Heart right ventricle (tissue), 16 donors: ENCODE results near the gene PCBP3. TPM values are rescaled to one million over a fixed set of nuclear protein-coding genes. Genes with fewer than 3 reads are reported as not detected.

Experiments
- ATAC-seq, 8 donors: fragments of 200-7000 bp; cut with Tn5 transposase; one replicate each; pipeline ENCODE4 v1.9.1; 2020; ENCODE audit warnings: mild to moderate bottlenecking in 8 of 8, moderate library complexity in 8 of 8, moderate number of reproducible peaks in 1 of 8
- DNase-seq, 2 donors: peaks; one replicate each; pipeline ENCODE4 v3.0.0-alpha.2; 2020
- H3K27ac ChIP-seq, 10 donors: fragments of 200-600 bp; sonication (generic) in 2 of 10; one replicate each; pipeline versions ENCODE4 v1.5.0 to v1.8.0; 2020 to 2022; ENCODE audit warnings: mild to moderate bottlenecking in 3 of 10
- H3K27me3 ChIP-seq, 7 donors: fragments of 200-600 bp; one replicate each; pipeline ENCODE4 v1.8.0; 2021 to 2022; ENCODE audit warnings: mild to moderate bottlenecking in 2 of 7
- H3K36me3 ChIP-seq, 9 donors: fragments of 200-600 bp; sonication (generic) in 1 of 9; one replicate each; pipeline versions ENCODE4 v1.5.0 to v1.8.0; 2020 to 2022; ENCODE audit warnings: mild to moderate bottlenecking in 2 of 9
- H3K4me1 ChIP-seq, 9 donors: fragments of 200-600 bp; sonication (generic) in 1 of 9; one replicate each; pipeline versions ENCODE4 v1.5.0 to v1.8.0; 2020 to 2022; ENCODE audit warnings: mild to moderate bottlenecking in 4 of 9
- H3K4me3 ChIP-seq, 10 donors: fragments of 200-600 bp; sonication (generic) in 2 of 10; one replicate each; pipeline versions ENCODE4 v1.5.0 to v1.8.0; 2020 to 2022; ENCODE audit warnings: mild to moderate bottlenecking in 7 of 10, moderate library complexity in 2 of 10
- H3K9me3 ChIP-seq, 11 donors: fragments of 200-600 bp in 10 of 11; sonication (generic) in 2 of 11; one replicate each; pipeline versions ENCODE4 v1.5.0 to v1.8.0; 2013 to 2022; ENCODE audit warnings: mild to moderate bottlenecking in 2 of 11, control low read depth in 1 of 11, moderate library complexity in 1 of 11
- CTCF ChIP-seq, 9 donors: fragments of 200-600 bp; sonication (generic) in 2 of 9; IDR thresholded peaks; one replicate each; pipeline versions ENCODE4 v1.5.0 to v1.8.0; 2021 to 2022; ENCODE audit warnings: antibody characterized with exemption in 9 of 9, mild to moderate bottlenecking in 5 of 9, moderate library complexity in 1 of 9
- WGBS, 2 donors: extraction: QIAGEN DNeasy Blood & Tissue Kit; methylation state at CpG; one replicate each; pipeline ENCODE4 v1.1.7; 2013; ENCODE audit warnings: inconsistent platforms in 1 of 2; 5-methylcytosine and 5-hydroxymethylcytosine counted together
- intact Hi-C, 10 donors: fragments of 100-400 bp; cut with DNase I; formaldehyde crosslinking; loops; one replicate each; pipeline versions ENCODE4 v1.11.1 to v1.14.2; 2022
- polyA plus RNA-seq, 2 donors: library from polyadenylated mRNA; stranded (reverse); fragments of 200-250 nt; gene quantifications; one replicate each; pipeline ENCODE4 v1.2.3, GENCODE V29; 2013
- total RNA-seq, 10 donors: library from RNA; stranded (reverse); fragmentation: NEBNext Ultra II Directional in 3 of 10; extraction: Animal tissue kit (Norgen Biotek cat#: 25700) in 3 of 10; gene quantifications; one replicate each; pipeline versions ENCODE4 v1.2.1 to v1.2.4, GENCODE V29; 2021 to 2023
- donor health status: Arrhythmogenic right ventricular cardiomyopathy.
- donor health status: ischemic (EF 13 %, LVEDD 7.1; RV severe dilation, severe dysfunction).
- donor health status: healthy with polysubstance abuse.
- donor health status: DM: no; HTN: yes; CAD: no.
- donor health status: DM: no; HTN: no; CAD: no.
- donor health status: ischemic (EF 25% LVEDD 6.9; RV normal size, moderate dysfunction).
- donor health status: ischemic (EF 25% LVEDD 5.7; RV mildly dilated, moderate dysfunction).
- donor health status: healthy.
- donor health status: DM: yes; HTN: yes; CAD: no.
- donor health status: Ischemic cardiomyopathy.
- donor health status: ischemic (EF 35%, LVEDD 5.7; RV mildly dilated, moderate dysfunction).
- donor health status: nonischemic (EF 11% LVEDD 7.7; RV severe dilation, severe dysfunction).
- donor health status: DM: yes; HTN: yes; CAD: no.
- donor health status: PGD.
- donor health status: ischemic (EF 29% LVEDD 5.4; RV normal size, mild dysfunction).
- donor health status: nonischemic (EF 23%, LVEDD 6.1; RV moderate dilation, normal function).

The PCBP3 gene
- total and polyA plus RNA-seq, 12 donors, result 0.25 to 11.3 (median 1.2) TPM

- DNase-seq, result no peak
- Histone ChIP-seq H3K27ac (no peak overlapping the region), H3K9me3 (no peaks in the 10 kb centered on the region), H3K4me1 (peaks cover 0 to 9% (median 0%) of the 10 kb centered on the region in 9 donors), H3K4me3 (no peak overlapping the region), H3K36me3 (no peaks in the 10 kb centered on the region), H3K27me3 (peaks cover 0 to 5% (median 0%) of the 10 kb centered on the region in 7 donors)
- intact Hi-C loops, result loop anchor here in 4 of 10 donors (10.0 kb wide), 2 partner anchors 102 to 372 kb away; no protein-coding TSS in a partner anchor
- no peak for TF ChIP-seq CTCF (IDR thresholded peaks at IDR 0.05)
- ATAC-seq, result no peak
- 45% methylated on average over 1 of the region's 1 CpG; no CpG with 5 or more reads in 1 of the 2 donors for WGBS, 2 donors
Measured at GRCh38 chr21:45927032-45927431, 283.5 kb downstream of the PCBP3 start.

GRCh38 chr21:45927851-45928850, 284.6 kb downstream of the PCBP3 start:
- intact Hi-C loops, result loop anchor here in 4 of 10 donors (10.0 kb wide), 2 partner anchors 103 to 373 kb away; no protein-coding TSS in a partner anchor
- Histone ChIP-seq H3K4me3 (no peak overlapping the region), H3K27ac (no peak overlapping the region), H3K36me3 (no peaks in the 10 kb centered on the region), H3K4me1 (peaks cover 0 to 5% (median 0%) of the 10 kb centered on the region in 9 donors), H3K27me3 (peaks cover 0 to 3% (median 0%) of the 10 kb centered on the region in 7 donors), H3K9me3 (no peaks in the 10 kb centered on the region)
- 85 to 86% methylated on average over 34 of the region's 34 CpGs for WGBS, 2 donors
- no peak for DNase-seq
- ATAC-seq, result peak in 2 of 8 donors; percentile 17 to 46
- no peak for TF ChIP-seq CTCF (IDR thresholded peaks at IDR 0.05)

GRCh38 chr21:45929449-45929848, 285.9 kb downstream of the PCBP3 start:
- ATAC-seq (peak in 3 of 8 donors; percentile 23 to 29 (median 26)), DNase-seq (no peak)
- Histone ChIP-seq H3K36me3 (no peaks in the 10 kb centered on the region), H3K9me3 (peaks cover 0 to 10% (median 0%) of the 10 kb centered on the region in 11 donors), H3K4me1 (no peaks in the 10 kb centered on the region), H3K4me3 (no peak overlapping the region), H3K27me3 (peaks cover 0 to 3% (median 0%) of the 10 kb centered on the region in 7 donors), H3K27ac (no peak overlapping the region)
- TF ChIP-seq CTCF (IDR thresholded peaks at IDR 0.05), result no peak
- WGBS, 2 donors, result 82 to 86% methylated on average over 11 of the region's 11 CpGs
- intact Hi-C loops, result loop anchor here in 4 of 10 donors (10.0 kb wide), 2 partner anchors 105 to 375 kb away; no protein-coding TSS in a partner anchor

GRCh38 chr21:45930231-45930760, 286.8 kb downstream of the PCBP3 start:
- H3K27ac ChIP-seq, result no peak overlapping the region
- intact Hi-C loops, result loop anchor here in 1 of 10 donors (10.0 kb wide), 1 partner anchor 55 kb away; no protein-coding TSS in a partner anchor
- H3K36me3 ChIP-seq, result no peaks in the 10 kb centered on the region
- H3K9me3 ChIP-seq, result peaks cover 0 to 19% (median 2%) of the 10 kb centered on the region in 11 donors
- no peaks in the 10 kb centered on the region for H3K4me1 ChIP-seq
- ATAC-seq, result peak in 2 of 8 donors; percentile 27
- WGBS, 2 donors, result 91 to 94% methylated on average over 16 of the region's 16 CpGs
- no peak for DNase-seq
- H3K27me3 ChIP-seq, result peaks cover 0 to 3% (median 0%) of the 10 kb centered on the region in 7 donors
- H3K4me3 ChIP-seq, result no peak overlapping the region
- no peak for TF ChIP-seq CTCF (IDR thresholded peaks at IDR 0.05)
